HUDEP-2 (cell line): ENCODE measurements around the gene SMTNL1.

Experiments used
- DNase-seq, 76 experiments: peaks; one replicate each; lab custom pipeline; 2025; ENCODE audit not compliant: unreplicated experiment in 76 of 76; lab: John Stamatoyannopoulos, UW

The SMTNL1 gene

DNA sequence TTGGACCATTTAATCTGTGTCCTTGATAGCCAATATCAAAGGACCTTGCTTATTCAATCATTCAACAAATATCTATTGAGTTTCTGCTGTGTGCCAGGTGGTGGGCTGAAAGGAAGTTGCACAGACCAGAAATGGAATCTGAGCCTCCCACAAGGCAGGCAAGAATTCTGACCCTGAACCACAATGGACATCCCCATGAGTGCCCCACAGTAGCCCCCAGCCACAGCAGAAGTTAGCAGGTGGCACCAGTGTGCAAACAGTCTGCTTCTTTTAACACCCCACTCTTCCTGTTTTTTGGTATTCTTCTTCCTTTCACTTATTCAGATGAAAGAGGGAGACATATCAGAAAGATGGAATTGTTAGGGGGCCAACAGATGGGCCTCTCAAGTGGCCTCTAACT lies 47.9 kb downstream of the SMTNL1 start:
- no peak for DNase-seq

DNA sequence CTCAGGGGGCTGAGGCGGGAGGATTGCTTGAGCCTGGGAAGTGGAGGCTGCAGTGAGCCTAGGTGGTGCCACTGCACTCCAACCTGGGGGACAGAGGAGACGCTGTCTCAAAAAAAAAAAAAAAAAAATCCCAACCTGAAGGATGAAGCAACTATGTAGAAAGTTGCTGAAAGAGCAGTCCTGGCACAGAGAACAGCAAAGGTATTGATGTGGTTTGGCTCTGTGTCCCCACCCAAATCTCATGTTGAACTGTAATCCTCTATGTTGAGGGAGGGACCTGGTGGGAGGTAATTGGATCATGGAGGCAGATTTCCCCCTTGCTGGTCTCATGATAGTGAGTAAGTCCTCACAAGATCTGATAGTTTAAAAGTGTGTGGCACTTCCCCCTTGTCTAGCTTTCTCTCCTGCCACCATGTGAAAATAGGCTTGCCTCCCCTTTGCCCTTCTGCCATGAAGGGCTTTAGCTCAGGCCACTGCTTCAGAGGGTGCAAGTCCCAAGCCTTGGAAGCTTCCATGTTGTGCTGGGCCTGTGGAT lies 49.4 kb downstream of the SMTNL1 start:
- no peak for DNase-seq

DNA sequence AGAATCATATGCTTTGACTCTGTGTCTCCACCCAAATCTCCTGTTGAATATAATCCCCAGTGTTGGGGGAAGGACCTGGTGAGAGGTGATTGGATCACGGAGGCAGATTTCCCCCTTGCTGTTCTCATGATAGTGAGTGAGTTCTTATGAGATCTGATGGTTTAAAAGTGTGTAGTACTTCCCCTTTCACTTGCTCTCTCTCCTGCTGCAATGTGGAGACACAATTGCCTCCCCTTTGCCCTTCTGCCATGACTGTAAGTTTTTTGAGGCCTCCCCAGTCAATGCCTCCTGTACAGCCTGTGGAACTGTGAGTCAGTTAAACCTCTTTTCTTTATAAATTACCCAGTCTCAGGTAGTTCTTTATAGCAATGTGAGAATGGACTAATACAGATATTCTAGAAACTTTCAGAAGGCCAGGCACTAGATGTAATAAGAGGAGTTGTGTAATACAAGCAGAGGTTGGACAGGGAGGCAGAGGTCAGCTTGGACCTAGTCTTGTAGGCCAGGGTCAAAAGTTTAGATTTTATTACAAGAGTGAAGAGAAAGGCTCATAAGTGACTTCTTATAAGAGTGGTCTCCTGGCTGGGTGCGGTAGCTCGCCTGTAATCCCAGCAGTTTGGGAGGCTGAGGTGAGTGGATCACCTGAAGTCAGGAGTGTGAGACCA lies 50.8 kb downstream of the SMTNL1 start:
- no peak for DNase-seq

DNA sequence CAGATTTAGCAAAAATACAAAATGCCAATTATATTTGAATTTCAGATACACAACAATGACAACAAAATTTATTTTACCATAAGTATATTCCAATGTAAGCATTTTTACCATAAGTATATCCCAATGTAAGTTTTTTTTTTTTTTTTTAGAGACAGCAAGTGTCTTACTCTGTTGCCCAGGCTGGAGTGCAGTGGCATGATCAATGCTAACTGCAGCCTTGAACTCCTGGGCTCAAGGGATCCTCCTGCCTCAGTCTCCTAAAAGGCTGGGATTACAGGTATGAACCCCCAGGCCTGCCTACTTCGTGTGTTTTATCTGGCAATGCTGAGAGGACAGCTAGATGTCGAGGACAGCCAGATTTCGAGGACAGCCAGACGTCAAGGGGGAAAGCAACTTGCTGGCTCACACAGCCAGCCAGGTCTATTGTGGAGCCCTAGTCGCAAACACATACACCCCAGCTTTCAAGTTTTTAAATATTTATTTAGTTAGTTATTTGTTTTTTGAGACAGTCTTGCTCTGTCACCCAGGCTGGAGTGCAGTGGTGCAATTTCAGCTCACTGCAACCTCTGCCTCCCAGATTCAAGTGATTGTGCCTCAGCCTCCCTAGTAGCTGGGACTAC lies 59.0 kb downstream of the SMTNL1 start:
- no peak for DNase-seq

DNA sequence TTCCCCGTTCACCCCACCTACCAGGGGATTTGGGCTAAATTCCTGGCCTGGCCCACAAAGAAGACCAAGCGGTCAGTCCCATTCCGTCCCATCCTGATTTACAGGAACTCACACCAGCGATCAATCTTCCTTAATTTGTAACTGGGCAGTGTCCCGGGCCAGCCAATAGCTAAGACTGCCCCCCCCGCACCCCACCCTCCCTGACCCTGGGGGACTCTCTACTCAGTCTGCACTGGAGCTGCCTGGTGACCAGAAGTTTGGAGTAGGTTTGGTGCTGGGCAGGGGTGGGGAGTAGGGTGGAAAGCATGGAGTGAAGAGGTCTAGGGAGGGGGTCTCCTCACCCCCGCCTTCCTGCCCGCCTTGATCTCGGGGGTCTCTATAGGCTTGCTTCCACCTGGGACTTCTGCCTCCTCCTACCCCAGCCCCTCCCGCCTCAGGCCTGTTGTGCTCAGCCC lies 60.1 kb downstream of the SMTNL1 start, which contains the start of gene SERPING1:
TSS of gene SERPING1 (plus strand) at position 225 of the 455 bp plus-strand sequence. CDS start 586 bp downstream, outside the sequence.
- DNase-seq: no peak

DNA sequence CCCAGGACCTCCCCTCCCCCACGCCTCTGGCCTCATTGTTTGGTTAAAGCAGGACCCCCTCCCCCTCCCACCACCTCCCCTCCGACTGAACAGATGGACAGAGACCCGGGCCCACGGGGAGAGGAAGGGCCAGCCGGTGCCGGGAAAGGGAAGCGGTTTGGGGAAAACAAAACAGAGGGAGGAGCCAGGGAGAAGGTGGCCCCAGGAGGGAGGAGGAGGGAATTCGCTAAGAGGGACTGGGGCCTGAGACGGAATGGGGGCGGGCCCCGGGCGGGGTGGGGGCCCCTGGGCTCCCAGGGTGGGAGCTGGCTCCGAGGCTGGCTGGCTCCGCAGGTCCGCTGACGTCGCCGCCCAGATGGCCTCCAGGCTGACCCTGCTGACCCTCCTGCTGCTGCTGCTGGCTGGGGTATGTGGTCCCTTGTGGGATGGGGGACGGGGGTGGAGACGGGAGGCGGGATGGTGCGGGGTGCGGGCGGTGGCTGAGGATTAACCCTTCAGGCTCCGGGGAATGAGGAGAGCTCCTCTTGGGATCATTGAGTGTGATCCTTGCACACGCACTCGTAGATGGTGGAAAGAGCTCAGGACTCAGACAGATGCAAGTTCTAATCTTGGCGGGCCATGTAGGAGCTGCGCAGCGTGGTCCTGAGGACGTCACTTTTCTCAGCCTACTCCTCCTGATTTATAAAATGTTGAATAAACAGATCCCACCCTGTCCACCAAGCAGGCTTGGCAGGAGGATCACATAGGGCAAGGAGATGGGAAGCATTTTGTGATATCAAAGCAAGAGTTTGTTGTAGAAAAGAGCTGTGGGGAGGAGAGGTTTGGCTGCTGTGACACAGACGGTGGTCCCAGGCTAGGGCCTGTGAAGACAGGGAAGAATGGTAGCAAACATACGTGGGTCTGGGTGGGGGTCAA lies 60.8 kb downstream of the SMTNL1 start:
- DNase-seq: no peak

DNA sequence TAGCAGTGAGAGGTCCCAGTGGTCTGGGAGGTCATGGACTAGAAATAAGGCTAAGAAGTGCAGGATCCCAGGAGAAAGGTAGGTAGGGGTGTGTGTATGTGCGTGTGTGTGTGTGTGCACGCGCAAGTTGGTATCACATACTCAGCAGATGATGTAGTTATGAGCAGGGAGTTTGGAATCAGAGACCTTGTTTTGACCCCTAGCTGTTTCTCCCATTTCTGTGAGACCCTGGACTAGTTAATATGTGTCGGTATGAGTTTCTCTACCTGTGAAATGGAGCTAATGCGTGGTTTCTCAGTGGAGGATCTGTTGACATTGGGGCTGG lies 61.4 kb downstream of the SMTNL1 start:
- no peak for DNase-seq

DNA sequence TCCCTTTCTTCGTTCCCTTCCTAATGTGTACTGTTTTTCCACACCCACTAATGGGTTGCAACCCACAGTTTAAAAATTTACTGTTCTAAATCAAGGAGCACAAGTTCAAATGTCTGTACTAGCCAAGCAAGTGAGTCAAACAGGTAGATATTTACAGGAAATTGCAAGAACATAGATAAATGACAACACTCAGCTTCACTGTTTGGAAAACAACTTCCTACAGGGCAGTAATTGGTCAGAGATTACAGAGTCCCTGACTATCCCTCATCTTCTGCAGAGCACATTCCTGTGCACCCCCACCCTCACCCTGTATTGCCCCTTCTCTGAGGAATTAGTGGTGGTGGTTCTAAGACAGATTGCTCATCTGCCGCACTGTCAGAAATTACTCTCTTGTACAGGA lies 62.0 kb downstream of the SMTNL1 start:
- DNase-seq: no peak
